CD14-positive monocyte (primary cell): Measurements from ENCODE around the gene FGGY. TPM values are rescaled to one million over a fixed set of nuclear protein-coding genes. Genes with fewer than 3 reads are reported as not detected.

Source experiments
- DNase-seq, 3 donors: peaks; one replicate each; pipeline ENCODE4 v3.0.0-alpha.2; 2011 to 2022
- H2AFZ ChIP-seq: 2 replicates; pipeline ENCODE4 v1.6.0; 2012; ENCODE audit warnings: mild to moderate bottlenecking, low read depth, low read length, inconsistent platforms; ENCODE audit not compliant: insufficient read depth, poor library complexity, severe bottlenecking
- H3K27ac ChIP-seq, 2 donors: 1 replicate in 1 of 2; 2 replicates in 1 of 2; pipeline ENCODE4 v1.5.1; 2012 to 2013; ENCODE audit warnings: low read length in 2 of 2, control low read depth in 1 of 2, inconsistent platforms in 1 of 2, low read depth in 1 of 2, mild to moderate bottlenecking in 1 of 2
- H3K27me3 ChIP-seq, 2 donors: one replicate each; pipeline versions ENCODE4 v1.6.0 to v1.6.1; 2011 to 2013; ENCODE audit warnings: low read length in 2 of 2; ENCODE audit not compliant: control insufficient read depth in 2 of 2, insufficient read depth in 2 of 2
- H3K36me3 ChIP-seq, 2 donors: replicated peaks in 1 of 2; 1 replicate in 1 of 2; 2 replicates in 1 of 2; pipeline versions ENCODE4 v1.5.1 to v1.6.1; 2012 to 2013; ENCODE audit warnings: low read length in 2 of 2, control low read depth in 1 of 2, inconsistent platforms in 1 of 2, mild to moderate bottlenecking in 1 of 2; ENCODE audit not compliant: insufficient read depth in 2 of 2, control insufficient read depth in 1 of 2
- H3K4me1 ChIP-seq, 2 donors: 1 replicate in 1 of 2; 2 replicates in 1 of 2; pipeline versions ENCODE4 v1.5.1 to v1.6.1; 2012 to 2013; ENCODE audit warnings: low read length in 2 of 2, control low read depth in 1 of 2, inconsistent platforms in 1 of 2, mild to moderate bottlenecking in 1 of 2, moderate library complexity in 1 of 2; ENCODE audit not compliant: insufficient read depth in 2 of 2, control insufficient read depth in 1 of 2
- H3K4me2 ChIP-seq: replicated peaks from 2 replicates; pipeline ENCODE3; 2012; ENCODE audit warnings: low read length, moderate library complexity, mild to moderate bottlenecking; ENCODE audit not compliant: poor library complexity, severe bottlenecking; ENCODE audit errors: extremely low read depth
- H3K4me3 ChIP-seq, 3 experiments: fragments of 200-600 bp in 1 of 3; sonication (generic) in 1 of 3; replicated peaks in 1 of 3; 1 replicate in 2 of 3; 2 replicates in 1 of 3; pipeline ENCODE4 v1.5.1; 2011 to 2013; ENCODE audit warnings: low read length in 3 of 3, mild to moderate bottlenecking in 3 of 3, control low read depth in 2 of 3, low read depth in 2 of 3, inconsistent platforms in 1 of 3, moderate library complexity in 1 of 3
- H3K79me2 ChIP-seq: 2 replicates; pipeline ENCODE4 v1.6.0; 2012; ENCODE audit warnings: mild to moderate bottlenecking, control low read depth, inconsistent platforms, low read length, moderate library complexity; ENCODE audit not compliant: insufficient read depth
- H3K9ac ChIP-seq: 2 replicates; pipeline ENCODE4 v1.6.0; 2017; ENCODE audit warnings: low read length, mild to moderate bottlenecking; ENCODE audit not compliant: insufficient read depth, poor library complexity, severe bottlenecking
- H3K9me3 ChIP-seq, 2 donors: replicated peaks in 1 of 2; 1 replicate in 1 of 2; 2 replicates in 1 of 2; pipeline versions ENCODE4 v1.5.1 to v1.6.1; 2012 to 2013; ENCODE audit warnings: low read length in 2 of 2, control low read depth in 1 of 2; ENCODE audit not compliant: control insufficient read depth in 1 of 2, insufficient read depth in 1 of 2
- H4K20me1 ChIP-seq: 2 replicates; pipeline ENCODE4 v1.6.0; 2012; ENCODE audit warnings: mild to moderate bottlenecking, low read length, control low read depth, moderate library complexity; ENCODE audit not compliant: insufficient read depth
- H3K27ac Mint-ChIP-seq, 7 donors: one replicate each; pipeline ENCODE4 v1.8.0; 2020; ENCODE audit warnings: mild to moderate bottlenecking in 7 of 7, mixed read lengths in 7 of 7, moderate library complexity in 6 of 7, inconsistent platforms in 2 of 7
- H3K27me3 Mint-ChIP-seq, 3 donors: one replicate each; pipeline ENCODE4 v1.8.0; 2021 to 2022; ENCODE audit warnings: low read depth in 3 of 3, mild to moderate bottlenecking in 3 of 3, mixed read lengths in 3 of 3, moderate library complexity in 3 of 3, inconsistent platforms in 1 of 3
- H3K36me3 Mint-ChIP-seq, 2 donors: one replicate each; pipeline ENCODE4 v1.8.0; 2020; ENCODE audit warnings: mixed read lengths in 2 of 2, inconsistent platforms in 1 of 2, mild to moderate bottlenecking in 1 of 2
- H3K4me1 Mint-ChIP-seq: one replicate; pipeline ENCODE4 v1.8.0; 2020; ENCODE audit warnings: mild to moderate bottlenecking, mixed read lengths
- H3K4me3 Mint-ChIP-seq, 2 donors: one replicate each; pipeline ENCODE4 v1.8.0; 2020; ENCODE audit warnings: mild to moderate bottlenecking in 2 of 2, mixed read lengths in 2 of 2, moderate library complexity in 1 of 2
- H3K9me3 Mint-ChIP-seq, 7 donors: one replicate each; pipeline ENCODE4 v1.8.0; 2020 to 2022; ENCODE audit warnings: mixed read lengths in 7 of 7, mild to moderate bottlenecking in 6 of 7, moderate library complexity in 6 of 7, inconsistent platforms in 2 of 7
- CTCF ChIP-seq: fragments of 200-600 bp; IDR thresholded peaks from one replicate; pipeline ENCODE4 v1.8.0; 2022; ENCODE audit warnings: antibody characterized with exemption, mild to moderate bottlenecking
- WGBS: methylation state at CpG from one replicate; pipeline ENCODE4 v1.1.5; 2013; ENCODE audit warnings: missing lambda C conversion rate; ENCODE audit not compliant: insufficient coverage; 5-methylcytosine and 5-hydroxymethylcytosine counted together
- intact Hi-C, 2 donors: fragments of 100-400 bp; cut with micrococcal nuclease; formaldehyde crosslinking; loops; one replicate each; pipeline versions ENCODE4 v1.15.0 to v1.15.1; 2023
- polyA plus RNA-seq, 3 donors: library from polyadenylated mRNA; depleted of rRNA in 1 of 3; unstranded in 2 of 3; stranded (reverse) in 1 of 3; fragments of 300-500 nt in 2 of 3; fragments of >200 nt in 1 of 3; fragmentation: Illumina TruSeq in 2 of 3; gene quantifications; 1 replicate in 2 of 3; 2 replicates in 1 of 3; pipeline ENCODE4 v1.2.3, GENCODE V29; 2012 to 2021

The FGGY gene
- polyA plus RNA-seq, 3 donors: 2.3 to 4.3 (median 2.9) TPM

- 100% methylated on average over 5 of the region's 7 CpGs for WGBS
- Histone ChIP-seq H3K36me3 (no peaks in the 10 kb centered on the region), H2AFZ (no peak overlapping the region), H3K4me1 (peaks cover 30 to 43% of the 10 kb centered on the region in 2 donors), H3K27me3 (no peaks in the 10 kb centered on the region), H3K27ac (no peak overlapping the region), H3K79me2 (no peaks in the 10 kb centered on the region), H4K20me1 (no peaks in the 10 kb centered on the region), H3K9me3 (no peaks in the 10 kb centered on the region), H3K4me3 (no peak overlapping the region), H3K4me2 (no peak overlapping the region), H3K9ac (no peak overlapping the region)
- Mint-ChIP-seq H3K4me1 (peaks cover 32% of the 10 kb centered on the region), H3K27me3 (no peaks in the 10 kb centered on the region), H3K4me3 (no peak overlapping the region), H3K27ac (no peak overlapping the region), H3K9me3 (peaks cover 0 to 3% (median 2%) of the 10 kb centered on the region in 7 donors), H3K36me3 (peaks cover 0 to 2% of the 10 kb centered on the region in 2 donors)
- DNase-seq: no peak
- intact Hi-C loops: loop anchor here (10.0 kb wide), 4 partner anchors 396 to 906 kb away; partner anchors contain the start of genes FGGY (in 1 of the 2) and JUN (in 1 of the 2)
- TF ChIP-seq CTCF: no peak
Measured at GRCh38 chr1:59690171-59690930, 393.5 kb downstream of the FGGY start.

- no peaks in the 10 kb centered on the region for H4K20me1 ChIP-seq
- Mint-ChIP-seq H3K27ac (peak overlapping the region in 2 of 7 donors; percentile 50 to 68), H3K4me1 (peaks cover 39% of the 10 kb centered on the region), H3K9me3 (peaks cover 0 to 3% (median 2%) of the 10 kb centered on the region in 7 donors), H3K27me3 (no peaks in the 10 kb centered on the region), H3K36me3 (peaks cover 0 to 2% of the 10 kb centered on the region in 2 donors), H3K4me3 (no peak overlapping the region)
- H3K27ac ChIP-seq: no peak overlapping the region
- intact Hi-C loops: loop anchor here (10.0 kb wide), 4 partner anchors 396 to 906 kb away; partner anchors contain the start of genes FGGY (in 1 of the 2) and JUN (in 1 of the 2)
- no peak overlapping the region for H3K4me3 ChIP-seq
- H3K9ac ChIP-seq: no peak overlapping the region
- H3K4me1 ChIP-seq: peaks cover 39 to 52% of the 10 kb centered on the region in 2 donors
- 100% methylated on average over 2 of the region's 4 CpGs for WGBS
- no peak for DNase-seq
- no peaks in the 10 kb centered on the region for H3K9me3 ChIP-seq
- no peaks in the 10 kb centered on the region for H3K27me3 ChIP-seq
- H3K4me2 ChIP-seq: no peak overlapping the region
- H3K79me2 ChIP-seq: no peaks in the 10 kb centered on the region
- H2AFZ ChIP-seq: no peak overlapping the region
- no peaks in the 10 kb centered on the region for H3K36me3 ChIP-seq
- TF ChIP-seq CTCF: no peak
Measured at GRCh38 chr1:59691261-59691660, 394.4 kb downstream of the FGGY start.
